Ovary (tissue), 3 donors: ENCODE results near the gene ARHGAP4.

ENCODE experiments used
- EP300 ChIP-seq: sonication (generic); formaldehyde crosslinking; IDR thresholded peaks from one replicate; pipeline ENCODE4 v1.6.1; 2017; ENCODE audit warnings: antibody characterized with exemption
- POLR2A ChIP-seq: fragments of 450-650 bp; IDR thresholded peaks from one replicate; pipeline ENCODE4 v1.6.1; 2017; ENCODE audit warnings: antibody characterized with exemption, mild to moderate bottlenecking, moderate library complexity
- TF ChIP-seq, protein P1 (sequence below), 3 donors: fragments of 450-650 bp in 2 of 3; fragments of 200-600 bp in 1 of 3; IDR thresholded peaks; one replicate each; pipeline versions ENCODE4 v1.5.1 to v1.8.0; 2016 to 2022; ENCODE audit warnings: antibody characterized with exemption in 3 of 3, mild to moderate bottlenecking in 1 of 3
- donor health status: DM: no; HTN: no; CAD: no.

DNA sequence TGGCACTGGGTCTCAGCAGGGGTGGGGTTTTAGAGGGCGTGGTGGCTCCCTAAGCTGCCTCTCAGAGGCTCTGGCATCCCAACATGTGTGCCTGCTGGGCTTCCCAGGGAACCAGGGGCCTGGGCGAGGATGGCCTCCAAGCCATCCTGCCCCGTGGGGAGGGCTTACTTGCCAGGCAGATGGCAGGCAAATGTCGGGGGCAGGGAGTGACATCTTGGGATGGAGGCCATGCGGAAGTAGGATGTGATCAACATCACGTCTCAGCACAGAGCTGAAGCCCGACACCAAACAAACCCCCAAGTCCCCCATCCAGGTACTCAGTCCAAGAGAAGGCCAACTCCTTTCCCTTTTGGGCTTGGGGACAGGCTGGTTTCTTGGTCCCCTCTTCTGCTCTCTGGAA is 44.8 kb downstream of the ARHGAP4 start:
- TF ChIP-seq, protein P1, sequence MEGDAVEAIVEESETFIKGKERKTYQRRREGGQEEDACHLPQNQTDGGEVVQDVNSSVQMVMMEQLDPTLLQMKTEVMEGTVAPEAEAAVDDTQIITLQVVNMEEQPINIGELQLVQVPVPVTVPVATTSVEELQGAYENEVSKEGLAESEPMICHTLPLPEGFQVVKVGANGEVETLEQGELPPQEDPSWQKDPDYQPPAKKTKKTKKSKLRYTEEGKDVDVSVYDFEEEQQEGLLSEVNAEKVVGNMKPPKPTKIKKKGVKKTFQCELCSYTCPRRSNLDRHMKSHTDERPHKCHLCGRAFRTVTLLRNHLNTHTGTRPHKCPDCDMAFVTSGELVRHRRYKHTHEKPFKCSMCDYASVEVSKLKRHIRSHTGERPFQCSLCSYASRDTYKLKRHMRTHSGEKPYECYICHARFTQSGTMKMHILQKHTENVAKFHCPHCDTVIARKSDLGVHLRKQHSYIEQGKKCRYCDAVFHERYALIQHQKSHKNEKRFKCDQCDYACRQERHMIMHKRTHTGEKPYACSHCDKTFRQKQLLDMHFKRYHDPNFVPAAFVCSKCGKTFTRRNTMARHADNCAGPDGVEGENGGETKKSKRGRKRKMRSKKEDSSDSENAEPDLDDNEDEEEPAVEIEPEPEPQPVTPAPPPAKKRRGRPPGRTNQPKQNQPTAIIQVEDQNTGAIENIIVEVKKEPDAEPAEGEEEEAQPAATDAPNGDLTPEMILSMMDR (IDR thresholded peaks at IDR 0.05), result no peak
- no peak for TF ChIP-seq EP300
- TF ChIP-seq POLR2A, result no peak
